Measurements from ENCODE around the gene ADAMTS12. TPM values are rescaled to one million over a fixed set of nuclear protein-coding genes. Genes with fewer than 3 reads are reported as not detected.

ADAMTS12 gene
- total RNA-seq, 1 experiment from 2014 or later: 6.2 TPM

- no peak overlapping the region for H2AK5ac ChIP-seq (ENCODE audit: insufficient read length, low read length)
- no peak overlapping the region for H3K4ac ChIP-seq (ENCODE audit: low read depth, low read length)
- WGBS (ENCODE audit: extremely low coverage, insufficient read length, low lambda C conversion rate): no CpG with 5 or more reads among the region's 2 CpGs
- no peak overlapping the region for H4K5ac ChIP-seq (ENCODE audit: insufficient read length, low read depth, low read length)
- no peak overlapping the region for H2BK120ac ChIP-seq (ENCODE audit: low read depth, low read length, poor library complexity, severe bottlenecking)
- no peak overlapping the region for H3K27ac ChIP-seq (ENCODE audit: insufficient read length, low read depth, low read length)
- H2AFZ ChIP-seq (ENCODE audit: low read length): no peak overlapping the region
- H4K20me1 ChIP-seq (ENCODE audit: control insufficient read depth, insufficient read depth, insufficient read length): no peaks in the 10 kb centered on the region
- H4K91ac ChIP-seq (ENCODE audit: insufficient read length, low read depth, low read length): no peak overlapping the region
- H4K8ac ChIP-seq (replicated peaks; ENCODE audit: insufficient read length, low read depth, low read length): no peak overlapping the region
- no peaks in the 10 kb centered on the region for H3K79me1 ChIP-seq (ENCODE audit: insufficient read depth, low read depth, low read length, poor library complexity, severe bottlenecking)
- no peak overlapping the region for H3K4me3 Mint-ChIP-seq
- H3K27me3 Mint-ChIP-seq (ENCODE audit: low read depth): no peaks in the 10 kb centered on the region
- peaks cover 8% of the 10 kb centered on the region for H3K4me1 ChIP-seq (ENCODE audit: insufficient read depth, low read length)
- TF ChIP-seq, protein P1, sequence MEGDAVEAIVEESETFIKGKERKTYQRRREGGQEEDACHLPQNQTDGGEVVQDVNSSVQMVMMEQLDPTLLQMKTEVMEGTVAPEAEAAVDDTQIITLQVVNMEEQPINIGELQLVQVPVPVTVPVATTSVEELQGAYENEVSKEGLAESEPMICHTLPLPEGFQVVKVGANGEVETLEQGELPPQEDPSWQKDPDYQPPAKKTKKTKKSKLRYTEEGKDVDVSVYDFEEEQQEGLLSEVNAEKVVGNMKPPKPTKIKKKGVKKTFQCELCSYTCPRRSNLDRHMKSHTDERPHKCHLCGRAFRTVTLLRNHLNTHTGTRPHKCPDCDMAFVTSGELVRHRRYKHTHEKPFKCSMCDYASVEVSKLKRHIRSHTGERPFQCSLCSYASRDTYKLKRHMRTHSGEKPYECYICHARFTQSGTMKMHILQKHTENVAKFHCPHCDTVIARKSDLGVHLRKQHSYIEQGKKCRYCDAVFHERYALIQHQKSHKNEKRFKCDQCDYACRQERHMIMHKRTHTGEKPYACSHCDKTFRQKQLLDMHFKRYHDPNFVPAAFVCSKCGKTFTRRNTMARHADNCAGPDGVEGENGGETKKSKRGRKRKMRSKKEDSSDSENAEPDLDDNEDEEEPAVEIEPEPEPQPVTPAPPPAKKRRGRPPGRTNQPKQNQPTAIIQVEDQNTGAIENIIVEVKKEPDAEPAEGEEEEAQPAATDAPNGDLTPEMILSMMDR (conservative IDR thresholded peaks at IDR 0.05): no peak
- H3K14ac ChIP-seq (ENCODE audit: insufficient read depth, low read length): no peak overlapping the region
- peaks cover 12 to 13% of the 10 kb centered on the region in 2 experiments for H3K4me1 Mint-ChIP-seq
- H3K79me2 ChIP-seq (ENCODE audit: insufficient read depth, low read length): no peaks in the 10 kb centered on the region
- no peak overlapping the region for H3K9ac ChIP-seq (ENCODE audit: extremely low read depth, insufficient read length, low read length)
- no peaks in the 10 kb centered on the region for H3K9me3 ChIP-seq (ENCODE audit: control insufficient read depth, low read depth, low read length)
- H2BK20ac ChIP-seq (ENCODE audit: low read depth, low read length, poor library complexity, severe bottlenecking): no peak overlapping the region
- H3K56ac ChIP-seq (ENCODE audit: insufficient read length, low read depth, low read length): no peak overlapping the region
- no peak overlapping the region for H2BK12ac ChIP-seq (ENCODE audit: insufficient read length, low read depth, low read length)
- H3K9me3 Mint-ChIP-seq: peaks cover 9 to 17% of the 10 kb centered on the region in 2 experiments
- H2BK5ac ChIP-seq (ENCODE audit: insufficient read length, low read length): no peak overlapping the region
- no peak overlapping the region for H3K4me2 ChIP-seq (ENCODE audit: insufficient read depth, insufficient read length, low read length)
- no peak overlapping the region for H3K18ac ChIP-seq (ENCODE audit: insufficient read length, low read depth, low read length)
- H2BK15ac ChIP-seq (ENCODE audit: low read depth, low read length): no peak overlapping the region
- no peak overlapping the region for H3K23ac ChIP-seq (ENCODE audit: insufficient read length, low read depth, low read length)
- H3K27ac Mint-ChIP-seq: peak overlapping the region in 1 of 3 experiments; percentile 40; a peak in 1 of 7 replicates
- peaks cover 12 to 34% (median 16%) of the 10 kb centered on the region in 3 experiments for H3K36me3 Mint-ChIP-seq (ENCODE audit: insufficient read depth in 1 of 3, low read depth in 3 of 3)
- H3K23me2 ChIP-seq (ENCODE audit: insufficient read length, low read depth, low read length, poor library complexity, severe bottlenecking): no peaks in the 10 kb centered on the region
- no peak for DNase-seq
- no peak overlapping the region for H3T11ph ChIP-seq (ENCODE audit: low read length)
- no peaks in the 10 kb centered on the region for H3K27me3 ChIP-seq (ENCODE audit: insufficient read depth, low read length)
Observed at GRCh38 chr5:33846851-33847250, 44.9 kb downstream of the ADAMTS12 start.

All from H9 (cell line).